CD4-positive, alpha-beta T cell (primary cell): ENCODE measurements around the gene PHF21B. TPM values are rescaled to one million over a fixed set of nuclear protein-coding genes. Genes with fewer than 3 reads are reported as not detected.

Source experiments
- ATAC-seq: fragments of 200-7000 bp; cut with Tn5 transposase; one replicate; pipeline ENCODE4 v1.10.0; 2022; ENCODE audit warnings: mild to moderate bottlenecking; ENCODE audit not compliant: poor library complexity
- CTCF ChIA-PET: fragments of 350-600 bp; sonication (Branson Sonifier 250); formaldehyde crosslinking; loops from one replicate; lab custom pipeline; 2021; ENCODE audit warnings: antibody characterized with exemption, inconsistent platforms; lab: Charles Lee
- POLR2A ChIA-PET: fragments of 350-600 bp; sonication (Branson Sonifier 250); formaldehyde crosslinking; loops from one replicate; lab custom pipeline; 2021; ENCODE audit warnings: antibody characterized with exemption, inconsistent platforms; lab: Charles Lee
- DNase-seq, 14 experiments: peaks; one replicate each; pipeline ENCODE4 v3.0.0-alpha.2; 2013 to 2020; ENCODE audit warnings: mixed read lengths in 2 of 14
- H3K27ac ChIP-seq, 2 donors: one replicate each; pipeline versions ENCODE4 v1.5.1 to v1.7.0; 2013; ENCODE audit warnings: low read length in 2 of 2, low read depth in 1 of 2, mild to moderate bottlenecking in 1 of 2
- H3K27me3 ChIP-seq, 2 experiments: 1 replicate in 1 of 2; 2 replicates in 1 of 2; pipeline versions ENCODE4 v1.6.1 to v1.7.0; 2013; ENCODE audit warnings: low read length in 2 of 2, control low read depth in 1 of 2, mild to moderate bottlenecking in 1 of 2, moderate library complexity in 1 of 2; ENCODE audit not compliant: insufficient read depth in 2 of 2, control insufficient read depth in 1 of 2
- H3K36me3 ChIP-seq: one replicate; pipeline ENCODE4 v1.6.1; 2013; ENCODE audit warnings: low read length, control low read depth; ENCODE audit not compliant: insufficient read depth
- H3K4me1 ChIP-seq: one replicate; pipeline ENCODE4 v1.6.1; 2013; ENCODE audit warnings: low read length, control low read depth; ENCODE audit not compliant: insufficient read depth
- H3K4me3 ChIP-seq: one replicate; pipeline ENCODE4 v1.5.1; 2013; ENCODE audit warnings: mild to moderate bottlenecking, low read length, moderate library complexity
- H3K9me3 ChIP-seq, 2 experiments: 1 replicate in 1 of 2; 2 replicates in 1 of 2; pipeline versions ENCODE4 v1.6.1 to v1.7.0; 2013; ENCODE audit warnings: low read length in 2 of 2, mild to moderate bottlenecking in 2 of 2, control low read depth in 1 of 2, moderate library complexity in 1 of 2; ENCODE audit not compliant: control insufficient read depth in 1 of 2, insufficient read depth in 1 of 2
- H3K27ac Mint-ChIP-seq: one replicate; pipeline ENCODE4 v1.8.0; 2020; ENCODE audit warnings: mixed read lengths
- H3K27me3 Mint-ChIP-seq: one replicate; pipeline ENCODE4 v1.8.0; 2021; ENCODE audit warnings: mixed read lengths
- H3K36me3 Mint-ChIP-seq: one replicate; pipeline ENCODE4 v1.8.0; 2021; ENCODE audit warnings: low read depth, mixed read lengths
- H3K4me1 Mint-ChIP-seq: one replicate; pipeline ENCODE4 v1.8.0; 2021; ENCODE audit warnings: low read depth, mixed read lengths
- H3K4me3 Mint-ChIP-seq: one replicate; pipeline ENCODE4 v1.8.0; 2020; ENCODE audit warnings: mild to moderate bottlenecking, mixed read lengths
- H3K9me3 Mint-ChIP-seq: one replicate; pipeline ENCODE4 v1.8.0; 2020; ENCODE audit warnings: mixed read lengths
- CTCF ChIP-seq: fragments of 200-600 bp; IDR thresholded peaks from one replicate; pipeline ENCODE4 v1.8.0; 2022; ENCODE audit warnings: antibody characterized with exemption, mild to moderate bottlenecking
- intact Hi-C, 2 experiments: fragments of 100-400 bp; cut with DNase I in 1 of 2; cut with micrococcal nuclease in 1 of 2; formaldehyde crosslinking; loops; one replicate each; pipeline versions ENCODE4 v1.15.1 to v1.9.0; 2023 to 2025; cut with DNase I, micrococcal nuclease
- total RNA-seq, 174 experiments: library from RNA in 2 of 174; stranded (reverse) in 2 of 174; gene quantifications; one replicate each; pipeline ENCODE4 v1.2.3 and lab custom pipeline; 2021 to 2026

PHF21B gene
- total RNA-seq, 2 experiments from 2014 or later: not detected

- H3K27ac Mint-ChIP-seq: no peak overlapping the region
- peaks cover 0 to 3% of the 10 kb centered on the region in 2 experiments for H3K27me3 ChIP-seq
- DNase-seq (no peak), ATAC-seq (no peak)
- no peak overlapping the region for H3K27ac ChIP-seq
- ChIA-PET CTCF (no interaction called here), POLR2A (no interaction called here)
- no peaks in the 10 kb centered on the region for H3K4me1 ChIP-seq
- H3K27me3 Mint-ChIP-seq: peaks cover 3% of the 10 kb centered on the region
- H3K9me3 Mint-ChIP-seq: no peaks in the 10 kb centered on the region
- H3K36me3 Mint-ChIP-seq: no peaks in the 10 kb centered on the region
- H3K9me3 ChIP-seq: peaks cover 0 to 6% of the 10 kb centered on the region in 2 experiments
- no peak for TF ChIP-seq CTCF
- no peaks in the 10 kb centered on the region for H3K36me3 ChIP-seq
- H3K4me1 Mint-ChIP-seq: no peaks in the 10 kb centered on the region
- H3K4me3 Mint-ChIP-seq: no peak overlapping the region
- H3K4me3 ChIP-seq: no peak overlapping the region
- intact Hi-C loops: no loop called here
Measured at GRCh38 chr22:44862281-44862680, 147.5 kb downstream of the PHF21B start.

- peaks cover 0 to 6% of the 10 kb centered on the region in 2 experiments for H3K9me3 ChIP-seq
- ATAC-seq (no peak), DNase-seq (no peak)
- no peak overlapping the region for H3K27ac ChIP-seq
- Mint-ChIP-seq H3K4me3 (no peak overlapping the region), H3K27ac (no peak overlapping the region), H3K27me3 (peaks cover 3% of the 10 kb centered on the region), H3K9me3 (no peaks in the 10 kb centered on the region), H3K36me3 (no peaks in the 10 kb centered on the region), H3K4me1 (no peaks in the 10 kb centered on the region)
- TF ChIP-seq CTCF: no peak
- H3K4me3 ChIP-seq: no peak overlapping the region
- H3K27me3 ChIP-seq: peaks cover 0 to 3% of the 10 kb centered on the region in 2 experiments
- intact Hi-C loops: no loop called here
- no peaks in the 10 kb centered on the region for H3K4me1 ChIP-seq
- ChIA-PET POLR2A (no interaction called here), CTCF (no interaction called here)
- H3K36me3 ChIP-seq: no peaks in the 10 kb centered on the region
Measured at GRCh38 chr22:44861245-44861644, 148.6 kb downstream of the PHF21B start.

DNA sequence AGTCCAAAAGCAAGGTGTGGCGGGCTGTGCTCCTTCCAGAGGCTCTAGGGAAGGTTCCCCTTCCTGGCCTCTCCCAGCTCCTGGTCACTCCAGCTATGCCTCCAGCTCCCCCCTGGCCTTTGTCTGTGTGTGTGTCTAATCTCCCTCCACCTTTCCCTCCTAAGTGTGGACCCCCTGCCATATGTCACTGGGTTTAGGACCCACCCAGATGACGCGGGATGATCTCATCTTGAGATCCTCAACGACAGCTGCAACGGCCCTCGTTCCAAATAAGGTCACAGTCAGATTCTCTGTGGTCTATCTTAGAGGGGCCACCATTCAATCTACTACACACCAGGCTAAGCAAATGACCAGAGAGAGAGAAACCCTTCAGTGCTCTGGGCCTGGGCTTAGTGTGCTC is 149.5 kb downstream of the PHF21B start:
- intact Hi-C loops: no loop called here
- H3K4me3 Mint-ChIP-seq: no peak overlapping the region
- no peaks in the 10 kb centered on the region for H3K9me3 Mint-ChIP-seq
- H3K4me3 ChIP-seq: no peak overlapping the region
- H3K36me3 Mint-ChIP-seq: no peaks in the 10 kb centered on the region
- CTCF ChIA-PET: no interaction called here
- no peak for ATAC-seq
- no peaks in the 10 kb centered on the region for H3K4me1 ChIP-seq
- POLR2A ChIA-PET: no interaction called here
- H3K9me3 ChIP-seq: no peaks in the 10 kb centered on the region
- no peaks in the 10 kb centered on the region for H3K4me1 Mint-ChIP-seq
- TF ChIP-seq CTCF: no peak
- H3K27me3 Mint-ChIP-seq: peaks cover 3% of the 10 kb centered on the region
- no peak for DNase-seq
- H3K27me3 ChIP-seq: no peaks in the 10 kb centered on the region
- no peaks in the 10 kb centered on the region for H3K36me3 ChIP-seq
- H3K27ac Mint-ChIP-seq: no peak overlapping the region
- no peak overlapping the region for H3K27ac ChIP-seq
